Activated CD8-positive, alpha-beta memory T cell treated with anti-CD3 and anti-CD28 coated beads, Interleukin-2, amount 10 ng/mL, durations not matched to agents 7 days and 5 days (primary cell): ENCODE data around the gene CCND1. TPM values are rescaled to one million over a fixed set of nuclear protein-coding genes. Genes with fewer than 3 reads are reported as not detected.

ENCODE experiments used
- ATAC-seq: fragments of 150-1000 bp; cut with Tn5 transposase; one replicate; pipeline ENCODE4 v1.10.0; 2021; ENCODE audit warnings: moderate library complexity
- CTCF ChIA-PET: fragments of 350-600 bp; sonication (Branson Sonifier 250); formaldehyde crosslinking; loops from one replicate; lab custom pipeline; 2021; ENCODE audit warnings: antibody characterized with exemption; lab: Charles Lee
- DNase-seq: peaks from one replicate; pipeline ENCODE4 v3.0.0-alpha.2; 2020
- H3K27ac Mint-ChIP-seq: one replicate; pipeline ENCODE4 v1.8.0; 2021; ENCODE audit warnings: mild to moderate bottlenecking, mixed read lengths
- H3K27me3 Mint-ChIP-seq: one replicate; pipeline ENCODE4 v1.8.0; 2021; ENCODE audit warnings: mixed read lengths
- H3K36me3 Mint-ChIP-seq: one replicate; pipeline ENCODE4 v1.8.0; 2021; ENCODE audit warnings: mild to moderate bottlenecking, mixed read lengths
- H3K4me1 Mint-ChIP-seq: one replicate; pipeline ENCODE4 v1.8.0; 2021; ENCODE audit warnings: mixed read lengths
- H3K4me3 Mint-ChIP-seq: one replicate; pipeline ENCODE4 v1.8.0; 2021; ENCODE audit warnings: mild to moderate bottlenecking, moderate library complexity, mixed read lengths
- H3K9me3 Mint-ChIP-seq: one replicate; pipeline ENCODE4 v1.8.0; 2022; ENCODE audit warnings: low read depth, mixed read lengths
- total RNA-seq, 2 experiments: library from RNA; stranded (reverse); gene quantifications; one replicate each; pipeline ENCODE4 v1.2.3, GENCODE V29; 2021

CCND1 gene
- 1 to 10 TPM in 1 of 2 experiments, not detected in 1; 1.7 TPM for total RNA-seq

DNA sequence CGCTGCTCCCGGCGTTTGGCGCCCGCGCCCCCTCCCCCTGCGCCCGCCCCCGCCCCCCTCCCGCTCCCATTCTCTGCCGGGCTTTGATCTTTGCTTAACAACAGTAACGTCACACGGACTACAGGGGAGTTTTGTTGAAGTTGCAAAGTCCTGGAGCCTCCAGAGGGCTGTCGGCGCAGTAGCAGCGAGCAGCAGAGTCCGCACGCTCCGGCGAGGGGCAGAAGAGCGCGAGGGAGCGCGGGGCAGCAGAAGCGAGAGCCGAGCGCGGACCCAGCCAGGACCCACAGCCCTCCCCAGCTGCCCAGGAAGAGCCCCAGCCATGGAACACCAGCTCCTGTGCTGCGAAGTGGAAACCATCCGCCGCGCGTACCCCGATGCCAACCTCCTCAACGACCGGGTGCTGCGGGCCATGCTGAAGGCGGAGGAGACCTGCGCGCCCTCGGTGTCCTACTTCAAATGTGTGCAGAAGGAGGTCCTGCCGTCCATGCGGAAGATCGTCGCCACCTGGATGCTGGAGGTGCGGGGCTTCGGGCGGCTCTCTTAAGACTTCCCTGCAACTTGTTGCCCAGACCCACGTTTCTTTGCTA lies at the start of gene CCND1:
Gene CCND1 (plus strand): TSS at position 162 of the 587 bp plus-strand sequence. CDS start 158 bp downstream, at position 320.
- H3K27me3 Mint-ChIP-seq, result peaks cover 46% of the 10 kb centered on the region
- H3K9me3 Mint-ChIP-seq, result no peaks in the 10 kb centered on the region
- H3K4me1 Mint-ChIP-seq, result peaks cover 6% of the 10 kb centered on the region
- no peaks in the 10 kb centered on the region for H3K36me3 Mint-ChIP-seq
- CTCF ChIA-PET, result no interaction called here
- no peak within 1 kb of the TSS for H3K4me3 Mint-ChIP-seq
- DNase-seq (no peak), ATAC-seq (no peak)
- H3K27ac Mint-ChIP-seq, result no peak within 1 kb of the TSS

- no peak for ATAC-seq
- Mint-ChIP-seq H3K27ac (no peak overlapping the region), H3K27me3 (peaks cover 11% of the 10 kb centered on the region), H3K9me3 (no peaks in the 10 kb centered on the region), H3K36me3 (no peaks in the 10 kb centered on the region), H3K4me3 (no peak overlapping the region), H3K4me1 (no peaks in the 10 kb centered on the region)
- CTCF ChIA-PET, result no interaction called here
- no peak for DNase-seq
Measured at GRCh38 chr11:69592986-69593650, 47.8 kb upstream of the CCND1 start.

DNA sequence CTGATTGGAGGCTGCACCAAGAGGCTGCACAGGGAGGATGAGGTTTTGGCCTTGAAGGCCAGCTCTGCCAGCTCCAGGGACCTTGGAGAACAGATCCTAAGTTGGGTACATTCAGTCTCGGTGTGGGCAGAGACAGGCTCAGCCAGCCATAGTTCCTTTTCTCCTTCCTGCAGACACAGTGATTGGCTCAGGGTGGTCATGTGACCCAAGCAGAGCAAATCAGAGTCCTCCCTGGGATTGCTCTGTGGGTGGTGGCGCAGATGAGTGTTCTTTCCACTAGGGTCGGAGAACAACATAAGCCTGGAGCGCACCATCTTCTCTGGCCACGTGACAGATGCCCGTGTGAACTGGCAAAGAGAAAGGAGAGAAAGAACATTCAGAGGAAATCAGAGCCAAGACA lies 47.1 kb upstream of the CCND1 start:
- CTCF ChIA-PET, result no interaction called here

DNA sequence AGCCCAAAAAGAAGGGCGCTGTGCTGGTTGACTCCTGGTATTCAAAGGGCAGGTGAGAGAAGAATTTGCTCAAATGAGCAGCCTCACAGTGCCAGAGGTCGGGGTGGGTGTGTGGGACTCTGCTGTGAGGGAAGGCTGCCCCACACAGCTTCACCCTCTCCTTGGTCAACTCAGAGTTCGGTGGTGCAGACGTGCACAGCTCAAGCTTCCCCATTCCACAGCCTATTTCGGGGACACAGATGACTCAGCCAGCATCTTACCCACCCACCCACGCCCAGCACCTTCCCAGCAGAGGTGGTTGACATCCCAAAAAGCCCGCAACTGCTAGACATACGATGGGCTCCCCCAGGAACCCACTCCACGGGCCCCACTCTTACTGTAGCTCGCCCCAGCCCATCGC lies 46.5 kb upstream of the CCND1 start:
- ATAC-seq, result no peak
- no peak for DNase-seq
- CTCF ChIA-PET, result no interaction called here
- Mint-ChIP-seq H3K4me3 (no peak overlapping the region), H3K36me3 (no peaks in the 10 kb centered on the region), H3K4me1 (no peaks in the 10 kb centered on the region), H3K27me3 (peaks cover 5% of the 10 kb centered on the region), H3K27ac (no peak overlapping the region), H3K9me3 (no peaks in the 10 kb centered on the region)

More for the DNA sequence above, 47.1 kb upstream of the CCND1 start:
- H3K9me3 Mint-ChIP-seq, result no peaks in the 10 kb centered on the region
- no peak overlapping the region for H3K27ac Mint-ChIP-seq
- H3K4me3 Mint-ChIP-seq, result no peak overlapping the region
- DNase-seq (no peak), ATAC-seq (no peak)
- no peaks in the 10 kb centered on the region for H3K4me1 Mint-ChIP-seq
- H3K36me3 Mint-ChIP-seq, result no peaks in the 10 kb centered on the region
- peaks cover 6% of the 10 kb centered on the region for H3K27me3 Mint-ChIP-seq

- Mint-ChIP-seq H3K9me3 (no peaks in the 10 kb centered on the region), H3K27me3 (no peaks in the 10 kb centered on the region), H3K27ac (no peak overlapping the region), H3K4me1 (no peaks in the 10 kb centered on the region), H3K36me3 (no peaks in the 10 kb centered on the region), H3K4me3 (no peak overlapping the region)
- ATAC-seq (no peak), DNase-seq (no peak)
- CTCF ChIA-PET, result no interaction called here
Measured at GRCh38 chr11:69595805-69596665, 44.9 kb upstream of the CCND1 start.

DNA sequence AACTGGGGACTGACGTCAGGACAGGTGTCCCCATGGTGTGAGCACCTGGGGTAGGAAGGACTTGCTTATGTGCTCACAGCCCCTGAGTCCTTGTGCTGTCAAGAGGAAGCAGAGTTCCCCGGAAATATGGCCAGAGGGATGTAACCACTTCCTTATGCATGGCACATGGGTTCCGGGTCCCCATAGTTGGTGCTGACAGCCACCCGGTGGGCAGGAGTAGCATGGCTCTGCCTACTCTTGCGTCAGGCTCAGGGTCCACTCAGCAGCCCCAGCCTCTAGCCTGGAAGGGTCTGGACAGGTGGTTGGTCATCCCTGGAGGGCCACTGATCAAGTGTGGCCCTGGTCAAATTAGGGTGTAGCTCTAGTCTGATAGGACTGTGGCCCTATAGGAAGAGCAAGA lies 42.8 kb upstream of the CCND1 start:
- DNase-seq, result no peak
- H3K4me3 Mint-ChIP-seq, result no peak overlapping the region
- CTCF ChIA-PET, result no interaction called here
- no peaks in the 10 kb centered on the region for H3K36me3 Mint-ChIP-seq
- H3K9me3 Mint-ChIP-seq, result no peaks in the 10 kb centered on the region
- no peak for ATAC-seq
- H3K4me1 Mint-ChIP-seq, result no peaks in the 10 kb centered on the region
- peaks cover 3% of the 10 kb centered on the region for H3K27me3 Mint-ChIP-seq
- H3K27ac Mint-ChIP-seq, result no peak overlapping the region

- Mint-ChIP-seq H3K9me3 (no peaks in the 10 kb centered on the region), H3K36me3 (no peaks in the 10 kb centered on the region), H3K27me3 (peaks cover 9% of the 10 kb centered on the region), H3K27ac (no peak overlapping the region), H3K4me3 (no peak overlapping the region), H3K4me1 (no peaks in the 10 kb centered on the region)
- no peak for ATAC-seq
- CTCF ChIA-PET, result no interaction called here
- no peak for DNase-seq
Measured at GRCh38 chr11:69599502-69599901, 41.5 kb upstream of the CCND1 start.

DNA sequence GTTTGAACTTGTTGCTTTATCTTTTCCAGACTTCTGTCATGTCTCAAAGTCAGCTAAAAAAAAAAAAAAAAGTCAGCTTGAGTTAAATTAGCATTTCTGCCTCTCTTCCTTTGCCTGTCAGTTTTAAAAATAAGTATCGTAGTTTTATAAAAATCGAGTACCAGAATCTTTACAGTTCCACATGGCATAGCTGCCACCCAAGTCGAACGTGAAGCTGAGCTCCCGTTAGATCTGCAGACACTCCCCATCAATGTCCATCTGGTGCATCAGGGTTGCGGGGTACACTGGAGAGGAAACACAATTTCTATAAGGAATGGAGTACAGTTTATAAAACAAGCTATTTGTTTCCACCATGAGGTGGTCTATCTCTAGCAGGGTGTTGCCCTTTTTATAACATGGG lies 41.0 kb upstream of the CCND1 start:
- Mint-ChIP-seq H3K4me1 (no peaks in the 10 kb centered on the region), H3K27ac (no peak overlapping the region), H3K27me3 (peaks cover 9% of the 10 kb centered on the region), H3K4me3 (no peak overlapping the region), H3K36me3 (no peaks in the 10 kb centered on the region), H3K9me3 (no peaks in the 10 kb centered on the region)
- ATAC-seq (no peak), DNase-seq (no peak)
- CTCF ChIA-PET, result interaction anchor here (0.6 kb wide), 1 partner anchor 1102 kb away, joined by 3 read pairs; no protein-coding TSS in a partner anchor

DNA sequence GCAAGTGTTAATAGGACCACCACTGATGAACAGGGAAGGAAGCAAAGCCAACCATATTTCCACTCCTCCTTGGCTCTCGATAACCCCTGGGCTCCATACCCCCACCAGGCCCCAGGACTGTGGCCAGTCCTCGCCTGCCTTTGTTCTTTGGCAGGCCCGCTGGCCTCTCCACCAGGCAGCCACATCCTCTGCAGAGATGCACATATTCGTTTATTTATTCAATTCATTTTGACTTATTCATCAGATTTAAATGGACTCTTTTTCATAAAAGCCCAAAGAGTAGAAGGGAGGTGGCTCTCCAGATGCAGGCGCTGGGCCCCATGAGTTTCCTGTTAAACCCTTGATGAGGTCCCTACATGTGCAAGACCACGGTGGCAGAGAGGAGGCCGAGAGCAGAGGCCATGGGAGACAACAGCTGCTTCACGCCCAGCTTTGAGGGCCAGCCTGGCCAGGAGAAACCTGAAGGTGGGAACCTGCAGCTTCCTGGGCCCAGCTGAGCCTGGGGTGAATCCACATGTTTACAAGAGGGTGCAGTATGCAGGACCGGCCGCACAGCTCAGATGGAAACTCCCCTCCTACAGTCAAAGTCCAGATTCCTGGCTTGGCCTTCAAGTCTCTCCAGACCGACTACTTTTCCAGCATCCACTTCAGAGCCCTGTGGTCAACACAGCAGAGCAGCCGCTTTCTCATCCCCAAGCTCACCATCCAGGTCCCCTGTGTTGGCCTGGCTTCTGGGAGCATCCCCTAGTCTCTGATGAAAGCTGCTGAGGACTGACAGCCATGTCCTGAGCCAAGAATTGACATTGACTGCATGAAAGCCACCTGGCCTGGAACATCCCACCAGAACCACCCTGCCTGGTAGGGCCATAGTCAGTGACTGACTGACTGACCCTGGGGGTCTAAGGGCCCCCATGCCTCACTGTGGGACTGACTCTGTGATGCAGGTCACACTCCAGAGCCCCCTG lies 39.7 kb upstream of the CCND1 start:
- CTCF ChIA-PET, result no interaction called here
- H3K4me1 Mint-ChIP-seq, result no peaks in the 10 kb centered on the region
- no peak overlapping the region for H3K4me3 Mint-ChIP-seq
- H3K27me3 Mint-ChIP-seq, result peaks cover 14% of the 10 kb centered on the region
- DNase-seq (no peak), ATAC-seq (no peak)
- no peak overlapping the region for H3K27ac Mint-ChIP-seq
- H3K9me3 Mint-ChIP-seq, result no peaks in the 10 kb centered on the region
- H3K36me3 Mint-ChIP-seq, result no peaks in the 10 kb centered on the region

- H3K27me3 Mint-ChIP-seq, result peaks cover 20% of the 10 kb centered on the region
- H3K27ac Mint-ChIP-seq, result no peak overlapping the region
- H3K9me3 Mint-ChIP-seq, result no peaks in the 10 kb centered on the region
- H3K4me3 Mint-ChIP-seq, result no peak overlapping the region
- H3K4me1 Mint-ChIP-seq, result no peaks in the 10 kb centered on the region
- ATAC-seq (no peak), DNase-seq (no peak)
- CTCF ChIA-PET, result no interaction called here
- H3K36me3 Mint-ChIP-seq, result no peaks in the 10 kb centered on the region
Measured at GRCh38 chr11:69603111-69603836, 37.7 kb upstream of the CCND1 start.

DNA sequence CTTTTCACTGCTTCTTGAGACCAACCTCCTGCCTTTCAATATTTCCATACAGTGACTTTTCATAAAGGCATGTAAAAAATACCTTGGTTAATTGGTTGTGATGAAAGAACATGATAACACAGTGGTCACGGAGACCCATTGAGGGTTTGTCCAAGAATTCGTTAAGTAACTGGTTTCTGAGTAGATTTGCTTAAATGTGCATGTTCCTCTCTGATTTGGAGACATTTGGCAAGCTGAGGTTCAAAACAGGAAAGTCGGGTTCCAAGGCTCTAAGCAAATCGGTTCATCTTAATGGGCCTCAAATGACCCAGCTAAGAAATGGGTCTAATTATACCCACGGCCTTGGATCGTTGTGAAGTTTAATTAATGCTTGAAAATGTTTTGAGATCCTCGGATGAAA lies 36.9 kb upstream of the CCND1 start:
- H3K27ac Mint-ChIP-seq, result no peak overlapping the region
- H3K4me3 Mint-ChIP-seq, result no peak overlapping the region
- H3K27me3 Mint-ChIP-seq, result peaks cover 28% of the 10 kb centered on the region
- ATAC-seq (no peak), DNase-seq (no peak)
- CTCF ChIA-PET, result no interaction called here
- H3K9me3 Mint-ChIP-seq, result no peaks in the 10 kb centered on the region
- no peaks in the 10 kb centered on the region for H3K4me1 Mint-ChIP-seq
- no peaks in the 10 kb centered on the region for H3K36me3 Mint-ChIP-seq

- no peak overlapping the region for H3K27ac Mint-ChIP-seq
- H3K4me3 Mint-ChIP-seq, result no peak overlapping the region
- peaks cover 30% of the 10 kb centered on the region for H3K27me3 Mint-ChIP-seq
- H3K4me1 Mint-ChIP-seq, result no peaks in the 10 kb centered on the region
- DNase-seq (no peak), ATAC-seq (no peak)
- no peaks in the 10 kb centered on the region for H3K36me3 Mint-ChIP-seq
- CTCF ChIA-PET, result no interaction called here
- H3K9me3 Mint-ChIP-seq, result no peaks in the 10 kb centered on the region
Measured at GRCh38 chr11:69605737-69606526, 35.0 kb upstream of the CCND1 start.
